LNCAP (cell line): ENCODE data around the gene CYFIP1.

Source experiments
- CTCF ChIP-seq: fragments of 450-650 bp; IDR thresholded peaks from 2 replicates; pipeline ENCODE4 v1.5.1; 2017; ENCODE audit warnings: mild to moderate bottlenecking

Gene CYFIP1

GRCh38 chr15:22880981-22881738, 99.0 kb downstream of the CYFIP1 start:
- no peak for TF ChIP-seq CTCF

GRCh38 chr15:22880068-22880980, 99.8 kb downstream of the CYFIP1 start:
- no peak for TF ChIP-seq CTCF

GRCh38 chr15:22878103-22878502, 102.1 kb downstream of the CYFIP1 start:
- TF ChIP-seq CTCF, result no peak

- TF ChIP-seq CTCF, result no peak
Observed at GRCh38 chr15:22877607-22878006, 102.6 kb downstream of the CYFIP1 start.

- TF ChIP-seq CTCF, result no peak
Observed at GRCh38 chr15:22877117-22877516, 103.1 kb downstream of the CYFIP1 start.

- TF ChIP-seq CTCF, result no peak
Observed at GRCh38 chr15:22874966-22875365, 105.2 kb downstream of the CYFIP1 start.

- TF ChIP-seq CTCF, result no peak
Observed at GRCh38 chr15:22874256-22874655, 105.9 kb downstream of the CYFIP1 start.
